ENCODE data around the gene RASL11B.

DNA sequence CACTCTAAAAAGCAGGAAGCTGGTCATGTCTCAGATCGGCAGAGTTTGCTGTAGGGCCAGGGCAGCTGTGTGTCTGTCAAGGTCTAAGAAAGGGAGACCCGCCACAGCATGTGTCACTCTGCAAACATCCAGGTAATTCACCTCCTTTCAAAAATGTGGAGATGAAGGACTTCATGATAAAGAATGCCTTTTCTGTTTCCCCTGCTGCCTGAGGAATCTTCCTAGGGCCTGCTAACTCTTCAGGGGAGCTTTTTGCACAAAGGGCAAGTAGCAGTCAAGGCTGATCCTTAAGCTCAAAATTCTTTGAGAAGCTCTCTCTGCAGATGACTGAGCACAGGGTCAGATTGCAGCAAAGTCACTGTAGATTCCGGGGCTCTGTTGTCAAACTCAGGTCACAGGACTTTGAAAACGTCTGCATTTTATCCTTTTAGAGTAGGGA, 21.1 kb downstream of the RASL11B start:
- TF ChIP-seq, protein P1, sequence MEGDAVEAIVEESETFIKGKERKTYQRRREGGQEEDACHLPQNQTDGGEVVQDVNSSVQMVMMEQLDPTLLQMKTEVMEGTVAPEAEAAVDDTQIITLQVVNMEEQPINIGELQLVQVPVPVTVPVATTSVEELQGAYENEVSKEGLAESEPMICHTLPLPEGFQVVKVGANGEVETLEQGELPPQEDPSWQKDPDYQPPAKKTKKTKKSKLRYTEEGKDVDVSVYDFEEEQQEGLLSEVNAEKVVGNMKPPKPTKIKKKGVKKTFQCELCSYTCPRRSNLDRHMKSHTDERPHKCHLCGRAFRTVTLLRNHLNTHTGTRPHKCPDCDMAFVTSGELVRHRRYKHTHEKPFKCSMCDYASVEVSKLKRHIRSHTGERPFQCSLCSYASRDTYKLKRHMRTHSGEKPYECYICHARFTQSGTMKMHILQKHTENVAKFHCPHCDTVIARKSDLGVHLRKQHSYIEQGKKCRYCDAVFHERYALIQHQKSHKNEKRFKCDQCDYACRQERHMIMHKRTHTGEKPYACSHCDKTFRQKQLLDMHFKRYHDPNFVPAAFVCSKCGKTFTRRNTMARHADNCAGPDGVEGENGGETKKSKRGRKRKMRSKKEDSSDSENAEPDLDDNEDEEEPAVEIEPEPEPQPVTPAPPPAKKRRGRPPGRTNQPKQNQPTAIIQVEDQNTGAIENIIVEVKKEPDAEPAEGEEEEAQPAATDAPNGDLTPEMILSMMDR (IDR thresholded peaks at IDR 0.05), result no peak
- TF ChIP-seq POLR2A (IDR thresholded peaks at IDR 0.05), result no peak

Measured in Peyer's patch (tissue), 4 donors.